Activated CD8-positive, alpha-beta memory T cell treated with anti-CD3 and anti-CD28 coated beads, Interleukin-2, amount 50 U/mL, for 24 hours (primary cell): ENCODE data around the gene SLC37A1.

Source experiments
- DNase-seq: peaks from one replicate; pipeline ENCODE4 v3.0.0-alpha.2; 2020; ENCODE audit errors: extremely low read depth

SLC37A1 gene

GRCh38 chr21:42576639-42577038 lies 63.0 kb downstream of the SLC37A1 start:
- DNase-seq: no peak

- DNase-seq: no peak
Observed at GRCh38 chr21:42578034-42578433, 64.4 kb downstream of the SLC37A1 start.

GRCh38 chr21:42578761-42579415 lies 65.2 kb downstream of the SLC37A1 start:
- no peak for DNase-seq

GRCh38 chr21:42579456-42580075 lies 65.9 kb downstream of the SLC37A1 start:
- DNase-seq: no peak

- no peak for DNase-seq
Observed at GRCh38 chr21:42580076-42580792, 66.6 kb downstream of the SLC37A1 start.

GRCh38 chr21:42580793-42581321 lies 67.2 kb downstream of the SLC37A1 start:
- no peak for DNase-seq

- DNase-seq: no peak
Observed at GRCh38 chr21:42581336-42581992, 67.8 kb downstream of the SLC37A1 start.

- no peak for DNase-seq
Observed at GRCh38 chr21:42581993-42582786, 68.5 kb downstream of the SLC37A1 start.

- no peak for DNase-seq
Observed at GRCh38 chr21:42582787-42583476, 69.3 kb downstream of the SLC37A1 start.

GRCh38 chr21:42583477-42584295 lies 70.0 kb downstream of the SLC37A1 start:
- DNase-seq: no peak

GRCh38 chr21:42584296-42584641 lies 70.6 kb downstream of the SLC37A1 start:
- DNase-seq: no peak

- DNase-seq: no peak
Observed at GRCh38 chr21:42585881-42586280, 72.2 kb downstream of the SLC37A1 start.

- DNase-seq: no peak
Observed at GRCh38 chr21:42586406-42586805, 72.8 kb downstream of the SLC37A1 start.

GRCh38 chr21:42587036-42587435 lies 73.4 kb downstream of the SLC37A1 start:
- no peak for DNase-seq

- no peak for DNase-seq
Observed at GRCh38 chr21:42590431-42591131, 76.9 kb downstream of the SLC37A1 start.

- DNase-seq: no peak
Observed at GRCh38 chr21:42591170-42591869, 77.7 kb downstream of the SLC37A1 start.

- DNase-seq: no peak
Observed at GRCh38 chr21:42592156-42592820, 78.6 kb downstream of the SLC37A1 start.
